NOMO-1 treated with dmso at 0.1 percent for 144 hours (cell line): ENCODE measurements around the gene TMEM242.

Experiments used
- DNase-seq: peaks from one replicate; lab custom pipeline; 2025; ENCODE audit not compliant: unreplicated experiment; lab: John Stamatoyannopoulos, UW

The TMEM242 gene

DNA sequence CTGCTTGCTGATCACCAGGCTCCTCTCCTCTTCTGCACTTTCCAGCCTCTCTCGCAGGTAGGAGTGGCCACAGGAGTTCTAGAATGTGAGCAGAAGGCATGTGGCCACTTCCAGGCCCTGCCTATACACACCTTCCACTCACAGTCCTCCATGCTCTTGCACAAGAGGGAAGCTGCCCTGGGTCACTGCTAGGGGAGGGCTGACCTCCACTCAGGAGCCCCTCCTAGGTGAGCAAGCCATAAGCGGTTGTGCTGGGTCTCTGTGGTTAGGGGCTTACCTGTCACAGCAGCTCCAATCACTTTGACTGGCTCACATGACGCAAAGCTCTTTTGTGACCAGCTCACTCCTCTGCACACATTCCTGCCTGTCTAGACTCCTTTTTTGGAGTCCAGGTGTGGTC is 68.2 kb downstream of the TMEM242 start:
- no peak for DNase-seq

DNA sequence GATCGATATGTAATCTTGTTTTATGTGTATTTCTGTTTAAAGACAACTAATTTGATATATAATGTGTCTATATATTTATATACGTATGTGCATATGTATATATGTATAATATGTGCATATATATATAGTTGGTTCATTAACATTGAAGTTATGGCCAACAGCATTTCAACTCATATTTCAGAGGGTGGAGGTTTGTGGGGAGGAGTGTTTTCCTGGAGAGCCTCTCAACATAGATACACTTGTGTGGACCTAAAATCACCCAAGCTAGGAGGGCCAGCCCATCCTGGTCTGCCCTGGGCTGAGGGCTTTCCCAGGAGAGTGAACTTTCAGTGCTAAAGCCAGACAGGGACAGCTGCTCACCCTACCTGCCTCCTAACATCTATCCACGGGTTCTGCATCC is 68.8 kb downstream of the TMEM242 start:
- no peak for DNase-seq

GRCh38 chr6:157253699-157254098 is 69.6 kb downstream of the TMEM242 start:
- DNase-seq = no peak

GRCh38 chr6:157253017-157253416 is 70.3 kb downstream of the TMEM242 start:
- no peak for DNase-seq

GRCh38 chr6:157251586-157252247 is 71.6 kb downstream of the TMEM242 start:
- no peak for DNase-seq

DNA sequence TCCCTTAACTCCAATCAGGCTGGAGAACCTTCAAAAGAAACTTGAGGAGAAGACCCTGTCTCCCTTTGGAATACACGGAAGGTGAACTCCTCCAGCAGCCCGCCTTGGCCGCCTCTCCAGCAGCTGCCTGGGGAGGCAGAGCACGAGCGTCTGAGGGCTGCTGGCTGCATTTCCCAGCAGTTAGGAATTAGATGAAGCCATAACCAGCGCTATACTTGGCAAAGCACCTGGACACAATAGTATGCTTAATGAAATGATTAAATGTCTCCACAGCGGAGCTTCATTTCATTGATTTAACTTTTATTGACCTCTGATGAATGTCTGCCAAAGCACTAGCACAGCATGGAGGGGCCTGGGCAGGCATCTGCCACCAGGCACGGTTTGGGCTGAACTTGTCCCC is 73.5 kb downstream of the TMEM242 start:
- no peak for DNase-seq

DNA sequence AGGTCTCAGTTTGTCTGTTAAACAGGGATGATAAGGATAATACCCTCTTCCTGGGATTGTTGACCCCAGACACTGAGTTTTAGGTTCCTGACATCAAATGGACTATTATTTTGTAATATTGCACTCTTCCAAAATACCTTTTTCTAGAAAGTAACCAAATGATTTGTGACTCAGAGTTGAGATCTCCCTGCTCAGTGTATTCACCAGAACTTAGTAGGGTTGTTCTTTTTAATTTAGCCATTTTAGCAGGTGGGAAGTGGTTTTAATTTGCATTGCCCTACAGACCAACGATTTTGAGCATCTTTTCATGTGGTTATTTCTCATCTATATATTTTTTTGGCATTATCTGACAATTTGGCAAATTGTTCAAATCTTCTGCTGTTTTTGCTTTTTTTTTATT is 75.1 kb downstream of the TMEM242 start:
- DNase-seq = no peak

DNA sequence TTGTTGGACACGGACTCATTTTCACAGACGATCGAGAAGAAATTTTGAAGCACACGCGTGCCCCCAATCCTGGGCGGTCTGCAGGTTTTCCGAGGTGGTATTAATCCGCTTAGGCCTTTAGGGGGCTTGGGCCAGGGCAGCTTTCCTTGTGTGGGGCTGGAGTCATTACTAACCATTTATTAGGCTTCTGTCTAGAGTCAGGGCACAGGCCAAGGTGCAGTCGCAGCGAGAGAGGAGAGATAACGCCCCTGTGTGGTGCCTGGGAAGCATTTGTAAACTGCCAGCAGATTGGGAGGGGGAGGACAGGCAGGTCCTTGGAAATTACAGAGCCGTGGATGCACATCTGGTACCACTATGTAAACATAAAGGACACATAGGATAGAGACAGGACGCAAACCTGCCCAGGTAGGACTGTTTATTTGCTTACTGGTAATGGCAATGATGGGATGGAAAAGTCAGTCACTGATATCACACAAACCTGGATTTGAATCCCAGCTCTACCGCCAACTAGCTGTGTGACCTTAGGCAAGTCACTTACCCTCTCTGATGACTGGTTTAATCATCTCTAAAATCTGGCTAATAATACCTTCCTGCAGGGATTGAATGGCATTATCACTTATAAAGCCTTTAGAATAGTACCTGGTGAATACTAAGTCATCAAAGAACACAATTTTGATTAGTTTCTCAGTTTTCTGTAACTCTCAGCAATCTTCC is 76.4 kb downstream of the TMEM242 start:
- DNase-seq = no peak

GRCh38 chr6:157246048-157246630 is 77.2 kb downstream of the TMEM242 start:
- DNase-seq = no peak

DNA sequence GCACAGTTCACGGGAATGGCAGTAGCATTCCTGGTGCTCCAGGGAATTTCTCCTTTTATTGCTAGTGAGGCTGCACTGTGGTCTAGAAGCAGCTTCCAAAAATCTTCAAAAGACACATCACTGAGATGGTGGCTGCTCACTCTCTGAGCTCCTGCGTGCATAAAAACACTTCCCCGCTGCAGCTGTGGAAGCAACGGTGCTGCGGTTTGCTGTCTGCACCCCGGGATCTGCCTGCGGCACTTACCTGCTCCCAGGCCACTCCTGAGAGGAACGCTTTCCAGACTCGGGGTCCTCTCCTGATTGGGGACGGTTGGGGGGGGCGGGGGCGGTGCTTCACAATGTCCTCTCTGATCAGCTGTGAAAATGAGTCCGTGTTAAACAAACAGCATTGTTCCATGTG is 77.9 kb downstream of the TMEM242 start:
- DNase-seq = no peak

DNA sequence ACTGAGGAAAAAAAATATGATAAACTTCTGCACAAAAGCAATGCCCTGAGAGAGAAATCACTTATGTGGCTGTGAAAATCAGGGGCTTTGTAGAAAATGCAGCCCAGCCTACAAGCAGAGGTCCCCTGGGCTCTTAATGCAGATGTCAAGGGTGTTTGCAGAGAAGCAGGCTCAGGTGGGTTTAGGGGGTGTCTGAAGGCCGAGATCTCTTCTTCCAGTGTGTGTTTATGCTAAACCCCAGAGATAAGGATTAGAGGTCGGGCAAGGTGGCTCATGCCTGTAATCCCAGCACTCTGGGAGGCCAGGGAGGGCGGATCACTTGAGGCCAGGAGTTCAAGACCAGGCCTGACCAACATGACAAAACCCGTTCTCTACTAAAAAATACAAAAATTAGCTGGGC is 78.5 kb downstream of the TMEM242 start:
- DNase-seq = no peak

DNA sequence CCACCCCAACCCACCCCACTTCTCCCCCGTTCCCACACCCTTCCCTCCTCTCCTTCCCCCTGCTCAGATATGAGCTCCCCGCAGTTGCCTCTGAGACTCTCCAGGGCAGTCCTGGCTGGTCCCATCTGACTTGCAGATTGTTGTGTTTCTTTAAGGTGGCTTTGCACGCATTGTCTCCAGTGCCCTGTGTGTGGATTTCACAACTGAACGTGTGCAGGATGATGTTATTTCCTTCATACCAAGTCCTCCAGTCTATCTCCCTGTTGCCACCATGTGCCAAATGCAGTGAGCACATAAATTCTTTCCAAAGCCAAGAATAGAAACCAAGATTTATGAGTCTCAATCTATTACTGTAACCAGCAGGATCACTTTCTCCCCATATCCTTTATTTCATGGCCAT is 79.1 kb downstream of the TMEM242 start:
- peak; percentile 39 for DNase-seq

DNA sequence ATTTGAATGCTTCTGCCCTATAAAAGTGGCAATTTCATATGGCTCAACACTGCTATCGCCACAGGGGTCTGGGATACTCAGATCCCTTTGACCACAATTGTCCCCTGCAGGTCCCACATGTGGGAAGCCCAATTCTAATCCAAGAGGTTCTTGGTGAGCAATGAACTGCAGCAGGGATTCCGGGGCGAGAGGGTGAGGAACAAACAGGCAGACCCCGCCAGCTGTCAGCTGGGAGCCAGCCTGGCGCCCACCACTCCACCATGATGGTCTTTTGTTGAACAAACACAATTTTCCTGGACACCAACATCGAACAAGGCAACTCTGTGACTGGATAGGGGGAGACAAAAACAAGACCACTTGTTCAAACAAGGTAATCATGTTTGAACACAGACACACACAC is 80.5 kb downstream of the TMEM242 start:
- DNase-seq = no peak

DNA sequence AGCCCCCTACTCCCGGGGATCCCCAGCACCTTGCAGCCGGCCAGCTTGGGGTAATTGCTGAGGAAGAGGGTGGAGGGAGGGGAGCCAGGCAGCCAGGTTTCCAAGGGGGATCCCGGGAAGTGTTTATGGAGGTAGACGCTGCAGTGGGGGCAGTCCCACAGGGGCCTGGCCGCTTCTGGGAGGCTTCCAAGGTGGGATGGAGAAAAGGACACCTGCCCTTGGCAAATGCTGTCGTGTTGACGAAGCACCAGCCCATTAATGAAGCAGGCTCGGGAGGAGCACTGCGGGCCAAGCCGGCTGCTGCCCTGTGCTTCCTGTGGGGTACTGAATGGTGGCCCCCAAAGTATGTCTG is 82.4 kb downstream of the TMEM242 start:
- DNase-seq = no peak

- DNase-seq = peak; percentile 16
These were observed 83.0 kb downstream of the TMEM242 start for GRCh38 chr6:157240059-157240959.

DNA sequence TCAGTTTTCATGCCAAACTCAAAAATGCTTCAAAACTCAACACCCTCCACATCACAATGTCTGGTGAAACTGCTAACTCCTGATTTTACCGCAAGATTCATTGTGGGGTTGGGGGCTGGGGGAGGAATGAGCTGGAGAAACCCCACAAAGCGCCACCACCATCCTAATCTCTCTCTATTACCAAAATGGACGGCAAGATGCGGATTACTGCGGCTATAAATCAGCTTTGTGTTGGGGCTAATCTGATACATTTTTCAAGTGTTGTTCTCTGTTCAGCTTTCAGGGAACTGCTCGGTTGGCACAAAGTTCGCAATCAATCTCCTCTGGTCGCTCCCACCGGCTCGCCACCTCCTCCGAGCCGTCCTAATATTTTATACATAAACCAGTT is 83.7 kb downstream of the TMEM242 start:
- DNase-seq = no peak
